Esophagus muscularis mucosa (tissue), 3 donors: Measurements from ENCODE around the gene FXYD4.

Experiments used
- CTCF ChIP-seq, 3 experiments: fragments of 200-600 bp in 2 of 3; fragments of 450-650 bp in 1 of 3; sonication (generic) in 2 of 3; IDR thresholded peaks; one replicate each; pipeline ENCODE4 v1.5.1; 2017 to 2019; ENCODE audit warnings: antibody characterized with exemption in 3 of 3, mild to moderate bottlenecking in 2 of 3, moderate library complexity in 1 of 3
- POLR2A ChIP-seq: fragments of 450-650 bp; IDR thresholded peaks from one replicate; pipeline ENCODE4 v1.6.1; 2017; ENCODE audit warnings: antibody characterized with exemption, moderate library complexity, mild to moderate bottlenecking, low read depth
- POLR2AphosphoS5 ChIP-seq, 2 donors: sonication (generic); formaldehyde crosslinking; IDR thresholded peaks; one replicate each; pipeline ENCODE4 v1.6.1; 2017; ENCODE audit warnings: antibody characterized with exemption in 2 of 2

DNA sequence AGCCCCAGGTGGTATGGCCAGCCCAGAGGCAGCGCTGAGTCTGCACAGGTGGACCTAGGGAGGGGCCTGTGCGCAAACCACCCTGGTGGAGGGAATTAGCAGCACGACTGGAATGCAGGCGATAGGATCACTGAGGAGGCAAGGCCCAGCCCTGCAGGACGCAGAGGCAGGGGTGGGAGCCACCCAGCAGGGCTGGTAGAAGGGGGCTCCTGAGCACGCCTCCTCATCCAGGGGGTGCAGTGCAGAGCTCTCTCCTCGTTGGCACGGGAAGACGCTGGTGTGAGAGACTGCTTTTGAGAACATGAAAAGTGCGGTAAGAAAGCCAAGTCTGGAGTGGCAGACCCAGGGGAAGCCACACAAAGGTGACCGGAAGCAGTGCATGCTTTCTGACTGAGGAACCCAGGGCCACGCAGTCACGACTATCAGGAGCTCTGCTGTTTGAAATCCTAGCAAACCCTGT, 6.0 kb downstream of the FXYD4 start:
- TF ChIP-seq CTCF (IDR thresholded peaks at IDR 0.05) (no peak), POLR2AphosphoS5 (IDR thresholded peaks at IDR 0.05) (no peak), POLR2A (no peak)
